ENCODE measurements around the gene CCDC57.

The CCDC57 gene

GRCh38 chr17:82158825-82159224 lies 53.8 kb downstream of the CCDC57 start:
- Histone ChIP-seq H3K36me3 (replicated peaks) (peaks cover 26% of the 10 kb centered on the region), H3K4me3 (ENCODE audit: low read depth, low read length) (no peak overlapping the region), H3K27me3 (replicated peaks) (no peaks in the 10 kb centered on the region), H3K27ac (no peak overlapping the region)
- in situ Hi-C loops (cut with HindIII; ENCODE audit: low pct_ligation_motif_present, low sequenced_read_pairs), result no loop called here
- no peak for TF ChIP-seq CTCF (IDR thresholded peaks at IDR 0.05; ENCODE audit: low read depth, low read length, missing control alignments)
- no peak for DNase-seq

- Histone ChIP-seq H3K4me3 (ENCODE audit: low read depth, low read length) (no peak overlapping the region), H3K36me3 (replicated peaks) (peaks cover 20% of the 10 kb centered on the region), H3K27ac (no peak overlapping the region), H3K27me3 (replicated peaks) (no peaks in the 10 kb centered on the region)
- no peak for DNase-seq
- no peak for TF ChIP-seq CTCF (IDR thresholded peaks at IDR 0.05; ENCODE audit: low read depth, low read length, missing control alignments)
- in situ Hi-C loops (cut with HindIII; ENCODE audit: low pct_ligation_motif_present, low sequenced_read_pairs), result no loop called here
Measured at GRCh38 chr17:82157046-82158035, 55.3 kb downstream of the CCDC57 start.

GRCh38 chr17:82156284-82156925 lies 56.2 kb downstream of the CCDC57 start:
- H3K27me3 ChIP-seq (replicated peaks), result no peaks in the 10 kb centered on the region
- H3K4me3 ChIP-seq (ENCODE audit: low read depth, low read length), result no peak overlapping the region
- H3K27ac ChIP-seq, result no peak overlapping the region
- peaks cover 20% of the 10 kb centered on the region for H3K36me3 ChIP-seq (replicated peaks)
- in situ Hi-C loops (cut with HindIII; ENCODE audit: low pct_ligation_motif_present, low sequenced_read_pairs), result no loop called here
- no peak for DNase-seq
- TF ChIP-seq CTCF (IDR thresholded peaks at IDR 0.05; ENCODE audit: low read depth, low read length, missing control alignments), result no peak

- DNase-seq, result no peak
- Histone ChIP-seq H3K27ac (no peak overlapping the region), H3K36me3 (replicated peaks) (peaks cover 15% of the 10 kb centered on the region), H3K27me3 (replicated peaks) (no peaks in the 10 kb centered on the region), H3K4me3 (ENCODE audit: low read depth, low read length) (no peak overlapping the region)
- in situ Hi-C loops (cut with HindIII; ENCODE audit: low pct_ligation_motif_present, low sequenced_read_pairs), result no loop called here
- no peak for TF ChIP-seq CTCF (IDR thresholded peaks at IDR 0.05; ENCODE audit: low read depth, low read length, missing control alignments)
Measured at GRCh38 chr17:82155606-82156005, 57.0 kb downstream of the CCDC57 start.

- TF ChIP-seq CTCF (IDR thresholded peaks at IDR 0.05; ENCODE audit: low read depth, low read length, missing control alignments), result no peak
- H3K4me3 ChIP-seq (ENCODE audit: low read depth, low read length), result no peak overlapping the region
- no peaks in the 10 kb centered on the region for H3K27me3 ChIP-seq (replicated peaks)
- DNase-seq, result no peak
- no peak overlapping the region for H3K27ac ChIP-seq
- in situ Hi-C loops (cut with HindIII; ENCODE audit: low pct_ligation_motif_present, low sequenced_read_pairs), result no loop called here
- H3K36me3 ChIP-seq (replicated peaks), result peaks cover 14% of the 10 kb centered on the region
Measured at GRCh38 chr17:82154881-82155331, 57.7 kb downstream of the CCDC57 start.
